NCI-H2029 (cell line): ENCODE results near the gene LETM1.

Experiments
- DNase-seq: peaks from one replicate; lab custom pipeline; 2025; lab: John Stamatoyannopoulos, UW

LETM1 gene

GRCh38 chr4:1856071-1856942 lies at the start of gene LETM1:
Gene LETM1 (minus strand): TSS chr4:1856156. CDS start chr4:1855950, 206 bp downstream.
- DNase-seq: peak; percentile 93

GRCh38 chr4:1904042-1904441 lies 48.1 kb upstream of the LETM1 start:
- DNase-seq: no peak

GRCh38 chr4:1903035-1903434 lies 47.1 kb upstream of the LETM1 start:
- no peak for DNase-seq

GRCh38 chr4:1902243-1902642 lies 46.3 kb upstream of the LETM1 start:
- no peak for DNase-seq

GRCh38 chr4:1901127-1901526 lies 45.2 kb upstream of the LETM1 start:
- no peak for DNase-seq

- no peak for DNase-seq
Observed at GRCh38 chr4:1900624-1901023, 44.7 kb upstream of the LETM1 start.

- DNase-seq: no peak
Observed at GRCh38 chr4:1900087-1900433, 44.1 kb upstream of the LETM1 start.

- DNase-seq: peak; percentile 59
Observed at GRCh38 chr4:1899149-1900086, 43.5 kb upstream of the LETM1 start.

GRCh38 chr4:1898681-1899080 lies 42.7 kb upstream of the LETM1 start:
- DNase-seq: no peak

GRCh38 chr4:1898007-1898406 lies 42.1 kb upstream of the LETM1 start:
- DNase-seq: no peak

GRCh38 chr4:1896658-1896991 lies 40.7 kb upstream of the LETM1 start:
- no peak for DNase-seq

GRCh38 chr4:1895971-1896657 lies 40.2 kb upstream of the LETM1 start:
- no peak for DNase-seq

GRCh38 chr4:1890979-1891570 lies 35.1 kb upstream of the LETM1 start:
- DNase-seq: no peak

- no peak for DNase-seq
Observed at GRCh38 chr4:1887052-1887451, 31.1 kb upstream of the LETM1 start.

GRCh38 chr4:1885414-1885813 lies 29.5 kb upstream of the LETM1 start:
- DNase-seq: no peak

GRCh38 chr4:1883583-1883982 lies 27.6 kb upstream of the LETM1 start:
- no peak for DNase-seq

GRCh38 chr4:1882850-1883271 lies 26.9 kb upstream of the LETM1 start:
- no peak for DNase-seq

- DNase-seq: no peak
Observed at GRCh38 chr4:1880332-1880731, 24.4 kb upstream of the LETM1 start.

GRCh38 chr4:1879485-1879884 lies 23.5 kb upstream of the LETM1 start:
- DNase-seq: no peak

- DNase-seq: no peak
Observed at GRCh38 chr4:1874201-1874600, 18.2 kb upstream of the LETM1 start.

- no peak for DNase-seq
Observed at GRCh38 chr4:1873776-1874175, 17.8 kb upstream of the LETM1 start.

GRCh38 chr4:1873291-1873690 lies 17.3 kb upstream of the LETM1 start:
- DNase-seq: no peak
